HEK293 (cell line): ENCODE results near the gene VASN.
A peak's percentile ranks its signal among the peaks of the same experiment; 100 is the strongest.

ENCODE experiments used
- GLI2 ChIP-seq: fragments of 450-650 bp; formaldehyde crosslinking; IDR thresholded peaks from 2 replicates; pipeline ENCODE4; 2017; ENCODE audit warnings: missing biosample characterization, missing genetic modification characterization, low read depth, borderline replicate concordance
- HOXA7 ChIP-seq: sonication (generic); formaldehyde crosslinking; IDR thresholded peaks from 2 replicates; pipeline ENCODE4 v1.8.1; 2022; ENCODE audit warnings: missing genetic modification reagents, borderline replicate concordance
- KLF17 ChIP-seq: fragments of 450-650 bp; formaldehyde crosslinking; IDR thresholded peaks from 2 replicates; pipeline ENCODE4 v1.5.1; 2016; ENCODE audit warnings: missing biosample characterization, missing genetic modification characterization
- SCRT1 ChIP-seq: fragments of 450-650 bp; formaldehyde crosslinking; IDR thresholded peaks from 2 replicates; pipeline ENCODE4 v1.5.1; 2016; ENCODE audit warnings: missing biosample characterization, missing genetic modification characterization, borderline replicate concordance
- TRIM28 ChIP-seq: IDR thresholded peaks from 2 replicates; pipeline ENCODE4 v1.6.1; 2011; ENCODE audit warnings: low read length, control low read depth, borderline replicate concordance
- ZNF18 ChIP-seq: fragments of 450-650 bp; formaldehyde crosslinking; IDR thresholded peaks from 2 replicates; pipeline ENCODE4 v1.5.1; 2016; ENCODE audit warnings: missing biosample characterization, missing genetic modification characterization
- ZNF221 ChIP-seq: fragments of 450-650 bp; formaldehyde crosslinking; IDR thresholded peaks from 2 replicates; pipeline ENCODE4 v1.5.1; 2017; ENCODE audit warnings: missing biosample characterization, missing genetic modification characterization, borderline replicate concordance
- ZNF24 ChIP-seq: fragments of 450-650 bp; formaldehyde crosslinking; IDR thresholded peaks from 2 replicates; pipeline ENCODE4 v1.5.1; 2016; ENCODE audit warnings: missing biosample characterization, missing genetic modification characterization
- ZNF266 ChIP-seq: fragments of 450-650 bp; formaldehyde crosslinking; IDR thresholded peaks from 2 replicates; pipeline ENCODE4 v1.5.1; 2016; ENCODE audit warnings: missing biosample characterization, missing genetic modification characterization, low read depth
- ZNF280D ChIP-seq: fragments of 450-650 bp; formaldehyde crosslinking; IDR thresholded peaks from 2 replicates; pipeline ENCODE4 v1.5.1; 2016; ENCODE audit warnings: missing biosample characterization, missing genetic modification characterization
- ZNF558 ChIP-seq: fragments of 450-650 bp; formaldehyde crosslinking; IDR thresholded peaks from 2 replicates; pipeline ENCODE4 v1.5.1; 2016; ENCODE audit warnings: missing biosample characterization, missing genetic modification characterization
- ZNF792 ChIP-seq: fragments of 450-650 bp; formaldehyde crosslinking; IDR thresholded peaks from 2 replicates; pipeline ENCODE4 v1.5.1; 2016; ENCODE audit warnings: missing biosample characterization, missing genetic modification characterization
- TF ChIP-seq, protein P1 (sequence below): fragments of 450-650 bp; formaldehyde crosslinking; IDR thresholded peaks from 2 replicates; pipeline ENCODE4 v1.5.1; 2016; ENCODE audit warnings: missing biosample characterization, missing genetic modification characterization
- TF ChIP-seq, protein P2 (sequence below): fragments of 450-650 bp; formaldehyde crosslinking; IDR thresholded peaks from 2 replicates; pipeline ENCODE4 v1.5.1; 2016; ENCODE audit warnings: missing biosample characterization, missing genetic modification characterization
- TF ChIP-seq, protein P3 (sequence below): fragments of 450-650 bp; formaldehyde crosslinking; IDR thresholded peaks from 2 replicates; pipeline ENCODE4 v1.5.1; 2016; ENCODE audit warnings: missing biosample characterization, missing genetic modification characterization
- TF ChIP-seq, protein P4 (sequence below): fragments of 450-650 bp; formaldehyde crosslinking; IDR thresholded peaks from 2 replicates; pipeline ENCODE4; 2016; ENCODE audit warnings: missing biosample characterization, missing genetic modification characterization
- TF ChIP-seq, protein P5 (sequence below): fragments of 450-650 bp; formaldehyde crosslinking; IDR thresholded peaks from 2 replicates; pipeline ENCODE4 v1.5.1; 2016; ENCODE audit warnings: missing biosample characterization, missing genetic modification characterization
- TF ChIP-seq, protein P6 (sequence below): fragments of 450-650 bp; formaldehyde crosslinking; IDR thresholded peaks from 2 replicates; pipeline ENCODE4 v1.5.1; 2017; ENCODE audit warnings: missing biosample characterization, missing genetic modification characterization
- TF ChIP-seq, protein P7 (sequence below): fragments of 450-650 bp; formaldehyde crosslinking; IDR thresholded peaks from 2 replicates; pipeline ENCODE4 v1.5.1; 2017; ENCODE audit warnings: missing biosample characterization, mild to moderate bottlenecking, missing genetic modification characterization, moderate library complexity

The VASN gene

DNA sequence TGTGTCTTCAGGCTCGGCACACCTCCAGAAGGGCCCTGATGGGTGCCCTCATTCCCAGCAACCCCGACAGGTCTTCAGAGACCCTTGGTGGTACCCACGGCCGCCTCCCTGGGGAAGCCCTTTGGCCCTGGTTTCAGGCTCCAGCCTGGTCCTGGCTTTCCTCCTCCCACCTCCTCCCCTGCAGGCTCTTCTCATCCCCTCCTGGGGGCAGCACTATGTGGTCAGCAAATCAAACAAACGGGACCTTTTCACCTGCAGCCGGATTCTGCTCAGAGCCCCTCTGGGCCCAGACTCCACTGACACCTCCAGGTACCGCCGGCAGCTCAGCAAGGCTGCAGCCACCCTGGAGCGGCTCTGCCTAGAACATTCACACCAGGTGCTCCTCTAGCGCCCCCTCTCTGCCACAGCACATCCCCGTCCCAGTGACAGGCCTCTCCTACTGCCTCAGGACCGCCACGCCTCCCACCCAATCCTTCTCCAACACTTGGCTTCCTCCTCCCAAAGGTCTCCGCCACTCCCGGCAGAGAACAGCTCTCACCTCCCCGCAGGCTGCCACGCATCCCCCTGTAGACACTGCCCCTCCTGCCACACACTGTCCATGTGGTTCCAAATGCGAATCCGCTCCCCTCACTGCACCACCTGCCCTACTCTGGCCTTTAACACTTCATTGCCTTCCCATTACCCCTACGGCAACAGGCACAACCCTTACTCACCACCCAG lies 32.8 kb downstream of the VASN start (continued):
- TF ChIP-seq KLF17, result peak; percentile 79
- no peak for TF ChIP-seq HOXA7 (CRISPR knock-in tag)
- TF ChIP-seq, protein P1, sequence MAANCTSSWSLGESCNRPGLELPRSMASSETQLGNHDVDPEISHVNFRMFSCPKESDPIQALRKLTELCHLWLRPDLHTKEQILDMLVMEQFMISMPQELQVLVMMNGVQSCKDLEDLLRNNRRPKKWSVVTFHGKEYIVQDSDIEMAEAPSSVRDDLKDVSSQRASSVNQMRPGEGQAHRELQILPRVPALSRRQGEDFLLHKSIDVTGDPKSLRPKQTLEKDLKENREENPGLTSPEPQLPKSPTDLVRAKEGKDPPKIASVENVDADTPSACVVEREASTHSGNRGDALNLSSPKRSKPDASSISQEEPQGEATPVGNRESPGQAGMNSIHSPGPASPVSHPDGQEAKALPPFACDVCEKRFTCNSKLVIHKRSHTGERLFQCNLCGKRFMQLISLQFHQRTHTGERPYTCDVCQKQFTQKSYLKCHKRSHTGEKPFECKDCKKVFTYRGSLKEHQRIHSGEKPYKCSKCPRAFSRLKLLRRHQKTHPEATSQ (tag by site-specific recombination), result no peak
- TF ChIP-seq SCRT1, result no peak
- TF ChIP-seq ZNF18 (tag by site-specific recombination), result peak; percentile 72; the same call in 1 of the 2 replicates
- TF ChIP-seq, protein P2, sequence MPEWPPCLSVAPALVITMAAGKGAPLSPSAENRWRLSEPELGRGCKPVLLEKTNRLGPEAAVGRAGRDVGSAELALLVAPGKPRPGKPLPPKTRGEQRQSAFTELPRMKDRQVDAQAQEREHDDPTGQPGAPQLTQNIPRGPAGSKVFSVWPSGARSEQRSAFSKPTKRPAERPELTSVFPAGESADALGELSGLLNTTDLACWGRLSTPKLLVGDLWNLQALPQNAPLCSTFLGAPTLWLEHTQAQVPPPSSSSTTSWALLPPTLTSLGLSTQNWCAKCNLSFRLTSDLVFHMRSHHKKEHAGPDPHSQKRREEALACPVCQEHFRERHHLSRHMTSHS (tag by site-specific recombination), result no peak
- no peak for TF ChIP-seq TRIM28
- TF ChIP-seq GLI2 (tag by site-specific recombination), result no peak
- TF ChIP-seq, protein P3, sequence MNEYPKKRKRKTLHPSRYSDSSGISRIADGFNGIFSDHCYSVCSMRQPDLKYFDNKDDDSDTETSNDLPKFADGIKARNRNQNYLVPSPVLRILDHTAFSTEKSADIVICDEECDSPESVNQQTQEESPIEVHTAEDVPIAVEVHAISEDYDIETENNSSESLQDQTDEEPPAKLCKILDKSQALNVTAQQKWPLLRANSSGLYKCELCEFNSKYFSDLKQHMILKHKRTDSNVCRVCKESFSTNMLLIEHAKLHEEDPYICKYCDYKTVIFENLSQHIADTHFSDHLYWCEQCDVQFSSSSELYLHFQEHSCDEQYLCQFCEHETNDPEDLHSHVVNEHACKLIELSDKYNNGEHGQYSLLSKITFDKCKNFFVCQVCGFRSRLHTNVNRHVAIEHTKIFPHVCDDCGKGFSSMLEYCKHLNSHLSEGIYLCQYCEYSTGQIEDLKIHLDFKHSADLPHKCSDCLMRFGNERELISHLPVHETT (tag by site-specific recombination), result no peak
- TF ChIP-seq ZNF24 (tag by site-specific recombination), result no peak
- TF ChIP-seq, protein P4, sequence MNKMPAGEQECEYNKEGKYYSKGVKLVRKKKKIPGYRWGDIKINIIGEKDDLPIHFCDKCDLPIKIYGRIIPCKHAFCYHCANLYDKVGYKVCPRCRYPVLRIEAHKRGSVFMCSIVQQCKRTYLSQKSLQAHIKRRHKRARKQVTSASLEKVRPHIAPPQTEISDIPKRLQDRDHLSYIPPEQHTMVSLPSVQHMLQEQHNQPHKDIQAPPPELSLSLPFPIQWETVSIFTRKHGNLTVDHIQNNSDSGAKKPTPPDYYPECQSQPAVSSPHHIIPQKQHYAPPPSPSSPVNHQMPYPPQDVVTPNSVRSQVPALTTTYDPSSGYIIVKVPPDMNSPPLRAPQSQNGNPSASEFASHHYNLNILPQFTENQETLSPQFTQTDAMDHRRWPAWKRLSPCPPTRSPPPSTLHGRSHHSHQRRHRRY, result no peak
- TF ChIP-seq ZNF266 (tag by site-specific recombination), result no peak
- TF ChIP-seq, protein P5, sequence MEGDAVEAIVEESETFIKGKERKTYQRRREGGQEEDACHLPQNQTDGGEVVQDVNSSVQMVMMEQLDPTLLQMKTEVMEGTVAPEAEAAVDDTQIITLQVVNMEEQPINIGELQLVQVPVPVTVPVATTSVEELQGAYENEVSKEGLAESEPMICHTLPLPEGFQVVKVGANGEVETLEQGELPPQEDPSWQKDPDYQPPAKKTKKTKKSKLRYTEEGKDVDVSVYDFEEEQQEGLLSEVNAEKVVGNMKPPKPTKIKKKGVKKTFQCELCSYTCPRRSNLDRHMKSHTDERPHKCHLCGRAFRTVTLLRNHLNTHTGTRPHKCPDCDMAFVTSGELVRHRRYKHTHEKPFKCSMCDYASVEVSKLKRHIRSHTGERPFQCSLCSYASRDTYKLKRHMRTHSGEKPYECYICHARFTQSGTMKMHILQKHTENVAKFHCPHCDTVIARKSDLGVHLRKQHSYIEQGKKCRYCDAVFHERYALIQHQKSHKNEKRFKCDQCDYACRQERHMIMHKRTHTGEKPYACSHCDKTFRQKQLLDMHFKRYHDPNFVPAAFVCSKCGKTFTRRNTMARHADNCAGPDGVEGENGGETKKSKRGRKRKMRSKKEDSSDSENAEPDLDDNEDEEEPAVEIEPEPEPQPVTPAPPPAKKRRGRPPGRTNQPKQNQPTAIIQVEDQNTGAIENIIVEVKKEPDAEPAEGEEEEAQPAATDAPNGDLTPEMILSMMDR (tag by site-specific recombination), result peak; percentile 92
- TF ChIP-seq, protein P6, sequence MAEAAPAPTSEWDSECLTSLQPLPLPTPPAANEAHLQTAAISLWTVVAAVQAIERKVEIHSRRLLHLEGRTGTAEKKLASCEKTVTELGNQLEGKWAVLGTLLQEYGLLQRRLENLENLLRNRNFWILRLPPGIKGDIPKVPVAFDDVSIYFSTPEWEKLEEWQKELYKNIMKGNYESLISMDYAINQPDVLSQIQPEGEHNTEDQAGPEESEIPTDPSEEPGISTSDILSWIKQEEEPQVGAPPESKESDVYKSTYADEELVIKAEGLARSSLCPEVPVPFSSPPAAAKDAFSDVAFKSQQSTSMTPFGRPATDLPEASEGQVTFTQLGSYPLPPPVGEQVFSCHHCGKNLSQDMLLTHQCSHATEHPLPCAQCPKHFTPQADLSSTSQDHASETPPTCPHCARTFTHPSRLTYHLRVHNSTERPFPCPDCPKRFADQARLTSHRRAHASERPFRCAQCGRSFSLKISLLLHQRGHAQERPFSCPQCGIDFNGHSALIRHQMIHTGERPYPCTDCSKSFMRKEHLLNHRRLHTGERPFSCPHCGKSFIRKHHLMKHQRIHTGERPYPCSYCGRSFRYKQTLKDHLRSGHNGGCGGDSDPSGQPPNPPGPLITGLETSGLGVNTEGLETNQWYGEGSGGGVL, result no peak
- no peak for TF ChIP-seq ZNF221 (tag by site-specific recombination)
- no peak for TF ChIP-seq ZNF558 (tag by site-specific recombination)
- TF ChIP-seq ZNF280D (tag by site-specific recombination), result no peak
- TF ChIP-seq, protein P7, sequence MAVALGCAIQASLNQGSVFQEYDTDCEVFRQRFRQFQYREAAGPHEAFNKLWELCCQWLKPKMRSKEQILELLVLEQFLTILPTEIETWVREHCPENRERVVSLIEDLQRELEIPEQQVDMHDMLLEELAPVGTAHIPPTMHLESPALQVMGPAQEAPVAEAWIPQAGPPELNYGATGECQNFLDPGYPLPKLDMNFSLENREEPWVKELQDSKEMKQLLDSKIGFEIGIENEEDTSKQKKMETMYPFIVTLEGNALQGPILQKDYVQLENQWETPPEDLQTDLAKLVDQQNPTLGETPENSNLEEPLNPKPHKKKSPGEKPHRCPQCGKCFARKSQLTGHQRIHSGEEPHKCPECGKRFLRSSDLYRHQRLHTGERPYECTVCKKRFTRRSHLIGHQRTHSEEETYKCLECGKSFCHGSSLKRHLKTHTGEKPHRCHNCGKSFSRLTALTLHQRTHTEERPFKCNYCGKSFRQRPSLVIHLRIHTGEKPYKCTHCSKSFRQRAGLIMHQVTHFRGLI (tag by site-specific recombination), result no peak
- TF ChIP-seq ZNF792 (tag by site-specific recombination), result no peak
